ENCODE measurements around the gene QSER1. TPM values are rescaled to one million over a fixed set of nuclear protein-coding genes. Genes with fewer than 3 reads are reported as not detected.

QSER1 gene
- total RNA-seq, 1 experiment from 2014 or later, result 48.0 TPM

- H3K4me3 ChIP-seq (replicated peaks in 1 of 2; ENCODE audit: low read depth in 1 of 2, low read length in 2 of 2), result no peak overlapping the region
- H3K4me1 ChIP-seq (ENCODE audit: control insufficient read depth in 1 of 2, insufficient read depth in 2 of 2, low read length in 2 of 2), result peaks cover 5 to 6% of the 10 kb centered on the region in 2 experiments; a peak in 3 of 4 replicates
- no peak overlapping the region for H2AFZ ChIP-seq (ENCODE audit: low read depth, low read length, poor library complexity, severe bottlenecking)
- H3K4me2 ChIP-seq (ENCODE audit: low read length), result no peak overlapping the region
- BruUV-seq (replicated peaks), result no TSS peak
- DNase-seq (ENCODE audit: low read depth, low spot score) (no peak), ATAC-seq (no peak)
- no peaks in the 10 kb centered on the region for H3K36me3 ChIP-seq (ENCODE audit: control insufficient read depth in 1 of 2, insufficient read depth in 2 of 2, low read length in 2 of 2)
- ChIA-PET RAD21 (ENCODE audit: low non-redundant PET in 1 of 2, low total read pairs in 2 of 2, uncharacterized antibody in 2 of 2, unreplicated experiment in 2 of 2) (no interaction called here), CTCF (no interaction called here), POLR2A (no interaction called here)
- peaks cover 90% of the 10 kb centered on the region for H3K79me2 ChIP-seq (ENCODE audit: insufficient read depth, low read length)
- H3K9ac ChIP-seq (ENCODE audit: low read length), result no peak overlapping the region
- H3K27ac ChIP-seq (ENCODE audit: low read depth, low read length), result no peak overlapping the region
- H3K27me3 ChIP-seq (ENCODE audit: insufficient read depth, low read length), result no peaks in the 10 kb centered on the region
- H3K9me2 ChIP-seq (ENCODE audit: insufficient read depth), result no peaks in the 10 kb centered on the region
- H4K20me1 ChIP-seq (ENCODE audit: insufficient read depth), result peaks cover 20% of the 10 kb centered on the region; the same call in 1 of the 2 replicates
- intact Hi-C loops (cut with micrococcal nuclease), result no loop called here
- H3K9me3 ChIP-seq (ENCODE audit: control insufficient read depth in 1 of 2, insufficient read depth in 1 of 2, low read depth in 1 of 2, low read length in 2 of 2), result no peaks in the 10 kb centered on the region
- no peak for TF ChIP-seq EZH2phosphoT487 (IDR thresholded peaks at IDR 0.05; ENCODE audit: borderline replicate concordance)
- TF ChIP-seq REST (IDR thresholded peaks at IDR 0.05; ENCODE audit: low read depth), result no peak
- TF ChIP-seq TCF7L2 (IDR thresholded peaks at IDR 0.05; ENCODE audit: borderline replicate concordance, extremely low read depth, insufficient read depth, insufficient read length), result no peak
- TF ChIP-seq YY1 (IDR thresholded peaks at IDR 0.05; ENCODE audit: extremely low read depth, insufficient replicate concordance, low read depth, low read length), result no peak
- no peak for TF ChIP-seq SIN3A (IDR thresholded peaks at IDR 0.05; ENCODE audit: low read depth)
Observed at GRCh38 chr11:32921204-32921603, 28.6 kb downstream of the QSER1 start.

GRCh38 chr11:32931606-32932005, 39.0 kb downstream of the QSER1 start:
- DNase-seq (ENCODE audit: low read depth, low spot score) (no peak), ATAC-seq (no peak)
- H3K9ac ChIP-seq (ENCODE audit: low read length), result no peak overlapping the region
- H3K9me2 ChIP-seq (ENCODE audit: insufficient read depth), result no peaks in the 10 kb centered on the region
- H3K9me3 ChIP-seq (ENCODE audit: control insufficient read depth in 1 of 2, insufficient read depth in 1 of 2, low read depth in 1 of 2, low read length in 2 of 2), result no peaks in the 10 kb centered on the region
- no peaks in the 10 kb centered on the region for H3K4me1 ChIP-seq (ENCODE audit: control insufficient read depth in 1 of 2, insufficient read depth in 2 of 2, low read length in 2 of 2)
- H3K4me2 ChIP-seq (ENCODE audit: low read length), result no peak overlapping the region
- CTCF ChIA-PET, result interaction anchor here (1.6 kb wide), 1 partner anchor 134 kb away, joined by 3 read pairs; no protein-coding TSS in a partner anchor
- intact Hi-C loops (cut with micrococcal nuclease), result no loop called here
- RAD21 ChIA-PET (ENCODE audit: low non-redundant PET in 1 of 2, low total read pairs in 2 of 2, uncharacterized antibody in 2 of 2, unreplicated experiment in 2 of 2), result no interaction called here
- no TSS peak for BruUV-seq (replicated peaks)
- no peak for TF ChIP-seq EZH2 (IDR thresholded peaks at IDR 0.05)
- H3K27ac ChIP-seq (ENCODE audit: low read depth, low read length), result no peak overlapping the region
- 0 out of 2 replicates have a peak, but pooled peaks cover 7% of the 10 kb centered on the region for H4K20me1 ChIP-seq (ENCODE audit: insufficient read depth)
- H3K79me2 ChIP-seq (ENCODE audit: insufficient read depth, low read length), result peaks cover 49% of the 10 kb centered on the region
- no peak overlapping the region for H2AFZ ChIP-seq (ENCODE audit: low read depth, low read length, poor library complexity, severe bottlenecking)
- H3K27me3 ChIP-seq (ENCODE audit: insufficient read depth, low read length), result no peaks in the 10 kb centered on the region
- POLR2A ChIA-PET, result no interaction called here
- H3K36me3 ChIP-seq (ENCODE audit: control insufficient read depth in 1 of 2, insufficient read depth in 2 of 2, low read length in 2 of 2), result peaks cover 35 to 39% of the 10 kb centered on the region in 2 experiments
- no peak overlapping the region for H3K4me3 ChIP-seq (replicated peaks in 1 of 2; ENCODE audit: low read depth in 1 of 2, low read length in 2 of 2)
